ENCODE results near the gene ZNF583.

GRCh38 chr19:56360841-56361240 lies 43.3 kb upstream of the ZNF583 start:
- TF ChIP-seq, protein P1, sequence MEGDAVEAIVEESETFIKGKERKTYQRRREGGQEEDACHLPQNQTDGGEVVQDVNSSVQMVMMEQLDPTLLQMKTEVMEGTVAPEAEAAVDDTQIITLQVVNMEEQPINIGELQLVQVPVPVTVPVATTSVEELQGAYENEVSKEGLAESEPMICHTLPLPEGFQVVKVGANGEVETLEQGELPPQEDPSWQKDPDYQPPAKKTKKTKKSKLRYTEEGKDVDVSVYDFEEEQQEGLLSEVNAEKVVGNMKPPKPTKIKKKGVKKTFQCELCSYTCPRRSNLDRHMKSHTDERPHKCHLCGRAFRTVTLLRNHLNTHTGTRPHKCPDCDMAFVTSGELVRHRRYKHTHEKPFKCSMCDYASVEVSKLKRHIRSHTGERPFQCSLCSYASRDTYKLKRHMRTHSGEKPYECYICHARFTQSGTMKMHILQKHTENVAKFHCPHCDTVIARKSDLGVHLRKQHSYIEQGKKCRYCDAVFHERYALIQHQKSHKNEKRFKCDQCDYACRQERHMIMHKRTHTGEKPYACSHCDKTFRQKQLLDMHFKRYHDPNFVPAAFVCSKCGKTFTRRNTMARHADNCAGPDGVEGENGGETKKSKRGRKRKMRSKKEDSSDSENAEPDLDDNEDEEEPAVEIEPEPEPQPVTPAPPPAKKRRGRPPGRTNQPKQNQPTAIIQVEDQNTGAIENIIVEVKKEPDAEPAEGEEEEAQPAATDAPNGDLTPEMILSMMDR (IDR thresholded peaks at IDR 0.05; ENCODE audit: poor library complexity): no peak
- TF ChIP-seq EZH2phosphoT487 (IDR thresholded peaks at IDR 0.05; ENCODE audit: low read depth, severe bottlenecking, unreplicated experiment): no peak

All from hepatocyte (in vitro differentiated cells).